Astrocyte (in vitro differentiated cells and primary cell): ENCODE data around the gene CSNK1A1L. TPM values are rescaled to one million over a fixed set of nuclear protein-coding genes. Genes with fewer than 3 reads are reported as not detected.
A peak's percentile ranks its signal among the peaks of the same experiment; 100 is the strongest.

Experiments used
- DNase-seq: peaks from one replicate; pipeline ENCODE4 v3.0.0-alpha.2; 2010; ENCODE audit warnings: low read depth
- FAIRE-seq: peaks from 2 replicates; lab custom pipeline; 2011; peaks lifted over from hg19 to GRCh38; lab: Jason Lieb, UNC
- H2AFZ ChIP-seq: 2 replicates; pipeline ENCODE4 v1.6.0; 2012; ENCODE audit warnings: low read depth, low read length, inconsistent platforms
- H3K27ac ChIP-seq: 2 replicates; pipeline ENCODE4 v1.5.1; 2011; ENCODE audit warnings: low read depth, low read length, inconsistent platforms
- H3K27me3 ChIP-seq: 2 replicates; pipeline ENCODE4 v1.6.0; 2011; ENCODE audit warnings: low read length, inconsistent platforms; ENCODE audit not compliant: insufficient read depth
- H3K36me3 ChIP-seq: 2 replicates; pipeline ENCODE4 v1.5.1; 2011; ENCODE audit warnings: low read length, inconsistent platforms; ENCODE audit not compliant: insufficient read depth
- H3K4me1 ChIP-seq: 2 replicates; pipeline ENCODE4 v1.5.1; 2011; ENCODE audit warnings: low read length, inconsistent platforms; ENCODE audit not compliant: insufficient read depth
- H3K4me2 ChIP-seq: 2 replicates; pipeline ENCODE4 v1.6.0; 2012; ENCODE audit warnings: low read length, inconsistent platforms
- H3K4me3 ChIP-seq: 2 replicates; pipeline ENCODE4 v1.5.1; 2011; ENCODE audit warnings: low read depth, mild to moderate bottlenecking, low read length, inconsistent platforms; ENCODE audit not compliant: insufficient read depth
- H3K79me2 ChIP-seq: 2 replicates; pipeline ENCODE4 v1.6.0; 2012; ENCODE audit warnings: mild to moderate bottlenecking, low read length, inconsistent platforms; ENCODE audit not compliant: insufficient read depth
- H3K9ac ChIP-seq: 2 replicates; pipeline ENCODE4 v1.6.0; 2012; ENCODE audit warnings: mild to moderate bottlenecking, low read length, inconsistent platforms
- H3K9me3 ChIP-seq: 2 replicates; pipeline ENCODE4 v1.5.1; 2012; ENCODE audit warnings: low read depth, mild to moderate bottlenecking, low read length, inconsistent platforms; ENCODE audit not compliant: insufficient read depth
- H4K20me1 ChIP-seq: 2 replicates; pipeline ENCODE4 v1.6.0; 2012; ENCODE audit warnings: low read length, inconsistent platforms; ENCODE audit not compliant: insufficient read depth
- H3K27ac Mint-ChIP-seq: one replicate; pipeline ENCODE4 v1.8.0; 2021; ENCODE audit warnings: mild to moderate bottlenecking, mixed read lengths; ENCODE audit not compliant: unreplicated experiment
- H3K27me3 Mint-ChIP-seq: one replicate; pipeline ENCODE4 v1.8.0; 2021; ENCODE audit warnings: low read depth, mixed read lengths; ENCODE audit not compliant: unreplicated experiment
- H3K36me3 Mint-ChIP-seq: one replicate; pipeline ENCODE4 v1.8.0; 2021; ENCODE audit warnings: low read depth, mixed read lengths; ENCODE audit not compliant: unreplicated experiment
- H3K4me1 Mint-ChIP-seq: one replicate; pipeline ENCODE4 v1.8.0; 2021; ENCODE audit warnings: low read depth, mixed read lengths; ENCODE audit not compliant: unreplicated experiment
- H3K4me3 Mint-ChIP-seq: one replicate; pipeline ENCODE4 v1.8.0; 2021; ENCODE audit warnings: mild to moderate bottlenecking, moderate library complexity, mixed read lengths; ENCODE audit not compliant: unreplicated experiment
- H3K9me3 Mint-ChIP-seq: one replicate; pipeline ENCODE4 v1.8.0; 2021; ENCODE audit warnings: mild to moderate bottlenecking, mixed read lengths; ENCODE audit not compliant: unreplicated experiment
- CTCF ChIP-seq: IDR thresholded peaks from 2 replicates; pipeline ENCODE4 v1.5.1; 2011; ENCODE audit warnings: low read depth, mild to moderate bottlenecking, inconsistent platforms, low read length, moderate library complexity; ENCODE audit not compliant: insufficient read depth
- EZH2 ChIP-seq: IDR thresholded peaks from 2 replicates; pipeline ENCODE4 v1.6.1; 2012; ENCODE audit warnings: mild to moderate bottlenecking, low read length, inconsistent platforms; ENCODE audit not compliant: insufficient read depth
- total RNA-seq: library from RNA; stranded (reverse); gene quantifications from 2 replicates; pipeline ENCODE4 v1.2.1, GENCODE V29; 2021

CSNK1A1L gene
- total RNA-seq, 1 donor from 2014 or later: not detected

- peak overlapping the region; percentile 7 for H2AFZ ChIP-seq
- H3K4me3 Mint-ChIP-seq: no peak overlapping the region
- H3K36me3 Mint-ChIP-seq: no peaks in the 10 kb centered on the region
- peak; percentile 86 for DNase-seq
- H3K9me3 ChIP-seq: no peaks in the 10 kb centered on the region
- H3K27me3 Mint-ChIP-seq: no peaks in the 10 kb centered on the region
- TF ChIP-seq EZH2: no peak
- TF ChIP-seq CTCF: no peak
- H4K20me1 ChIP-seq: no peaks in the 10 kb centered on the region
- H3K4me3 ChIP-seq: no peak overlapping the region
- no peak overlapping the region for H3K27ac Mint-ChIP-seq
- H3K27me3 ChIP-seq: no peaks in the 10 kb centered on the region
- H3K4me1 ChIP-seq: peaks cover 15% of the 10 kb centered on the region
- H3K9me3 Mint-ChIP-seq: peaks cover 2% of the 10 kb centered on the region
- no peaks in the 10 kb centered on the region for H3K36me3 ChIP-seq
- no peaks in the 10 kb centered on the region for H3K79me2 ChIP-seq
- H3K27ac ChIP-seq: peak overlapping the region; percentile 70
- peak overlapping the region; percentile 2 for H3K4me2 ChIP-seq
- H3K4me1 Mint-ChIP-seq: peaks cover 5% of the 10 kb centered on the region
- peak; percentile 41 for FAIRE-seq
- H3K9ac ChIP-seq: no peak overlapping the region
These were observed 39.2 kb upstream of the CSNK1A1L start for GRCh38 chr13:37144661-37145060.

- no peaks in the 10 kb centered on the region for H3K36me3 ChIP-seq
- H2AFZ ChIP-seq: no peak overlapping the region
- H3K4me2 ChIP-seq: peak overlapping the region; percentile 10
- H3K27ac ChIP-seq: peak overlapping the region; percentile 70
- H3K9me3 ChIP-seq: no peaks in the 10 kb centered on the region
- Mint-ChIP-seq H3K27me3 (no peaks in the 10 kb centered on the region), H3K9me3 (peaks cover 3% of the 10 kb centered on the region), H3K36me3 (no peaks in the 10 kb centered on the region), H3K4me1 (peaks cover 7% of the 10 kb centered on the region), H3K27ac (no peak overlapping the region), H3K4me3 (no peak overlapping the region)
- H3K4me1 ChIP-seq: peaks cover 15% of the 10 kb centered on the region
- FAIRE-seq: no peak
- no peaks in the 10 kb centered on the region for H3K79me2 ChIP-seq
- peak overlapping the region; percentile 26 for H3K9ac ChIP-seq
- peak; percentile 89 for DNase-seq
- H3K4me3 ChIP-seq: no peak overlapping the region
- H4K20me1 ChIP-seq: no peaks in the 10 kb centered on the region
- no peak for TF ChIP-seq CTCF
- no peak for TF ChIP-seq EZH2
- no peaks in the 10 kb centered on the region for H3K27me3 ChIP-seq
These were observed 38.4 kb upstream of the CSNK1A1L start for GRCh38 chr13:37143911-37144310.

- Mint-ChIP-seq H3K36me3 (no peaks in the 10 kb centered on the region), H3K27ac (no peak overlapping the region), H3K9me3 (peaks cover 3% of the 10 kb centered on the region), H3K27me3 (no peaks in the 10 kb centered on the region), H3K4me1 (peaks cover 8% of the 10 kb centered on the region), H3K4me3 (no peak overlapping the region)
- Histone ChIP-seq H3K4me1 (peaks cover 15% of the 10 kb centered on the region), H3K79me2 (no peaks in the 10 kb centered on the region), H3K9me3 (no peaks in the 10 kb centered on the region), H4K20me1 (no peaks in the 10 kb centered on the region), H3K9ac (no peak overlapping the region), H3K4me2 (no peak overlapping the region), H3K36me3 (no peaks in the 10 kb centered on the region), H2AFZ (no peak overlapping the region), H3K27ac (no peak overlapping the region), H3K27me3 (no peaks in the 10 kb centered on the region), H3K4me3 (no peak overlapping the region)
- TF ChIP-seq CTCF: no peak
- no peak for TF ChIP-seq EZH2
- no peak for FAIRE-seq
- no peak for DNase-seq
These were observed 37.4 kb upstream of the CSNK1A1L start for GRCh38 chr13:37142877-37143276.
